GM19372 (cell line): Measurements from ENCODE around the gene TCF4.

Experiments
- ATAC-seq: cut with Tn5 transposase; IDR thresholded peaks from one replicate; pipeline ENCODE4 v1.9.1; 2021; ENCODE audit warnings: mild to moderate bottlenecking, low read depth, moderate library complexity; ENCODE audit not compliant: unreplicated experiment

Gene TCF4

GRCh38 chr18:55398858-55399257 lies 189.1 kb downstream of the TCF4 start:
- ATAC-seq: no peak

- no peak for ATAC-seq
These were observed 191.0 kb downstream of the TCF4 start for GRCh38 chr18:55396979-55397378.

- no peak for ATAC-seq
These were observed 191.6 kb downstream of the TCF4 start for GRCh38 chr18:55396267-55396905.

- ATAC-seq: no peak
These were observed 192.2 kb downstream of the TCF4 start for GRCh38 chr18:55395799-55396198.

- no peak for ATAC-seq
These were observed 197.1 kb downstream of the TCF4 start for GRCh38 chr18:55390898-55391297.

- no peak for ATAC-seq
These were observed 200.6 kb downstream of the TCF4 start for GRCh38 chr18:55387139-55387984.

GRCh38 chr18:55386545-55386944 lies 201.4 kb downstream of the TCF4 start:
- no peak for ATAC-seq

- ATAC-seq: no peak
These were observed 202.2 kb downstream of the TCF4 start for GRCh38 chr18:55385770-55386169.

GRCh38 chr18:55384551-55385275 lies 203.3 kb downstream of the TCF4 start:
- no peak for ATAC-seq

GRCh38 chr18:55384115-55384514 lies 203.9 kb downstream of the TCF4 start:
- no peak for ATAC-seq

GRCh38 chr18:55382277-55382805 lies 205.7 kb downstream of the TCF4 start:
- ATAC-seq: no peak

- ATAC-seq: no peak
These were observed 206.7 kb downstream of the TCF4 start for GRCh38 chr18:55381277-55381676.

- no peak for ATAC-seq
These were observed 207.4 kb downstream of the TCF4 start for GRCh38 chr18:55380589-55380988.

- ATAC-seq: peak; percentile 84
These were observed 211.6 kb downstream of the TCF4 start for GRCh38 chr18:55376387-55376786.

GRCh38 chr18:55375930-55376329 lies 212.1 kb downstream of the TCF4 start:
- ATAC-seq: peak; percentile 15

- no peak for ATAC-seq
These were observed 213.3 kb downstream of the TCF4 start for GRCh38 chr18:55374741-55375140.

- no peak for ATAC-seq
These were observed 215.8 kb downstream of the TCF4 start for GRCh38 chr18:55372209-55372608.

GRCh38 chr18:55370936-55371335 lies 217.1 kb downstream of the TCF4 start:
- no peak for ATAC-seq

GRCh38 chr18:55369346-55369745 lies 218.6 kb downstream of the TCF4 start:
- no peak for ATAC-seq

- ATAC-seq: no peak
These were observed 222.7 kb downstream of the TCF4 start for GRCh38 chr18:55365342-55365741.

GRCh38 chr18:55362303-55362702 lies 225.7 kb downstream of the TCF4 start:
- no peak for ATAC-seq
